H1 (cell line): ENCODE results near the gene U2AF1L4. TPM values are rescaled to one million over a fixed set of nuclear protein-coding genes. Genes with fewer than 3 reads are reported as not detected.

ENCODE experiments used
- CBX5 ChIP-seq: fragments of 300-800, 300-1000 bp; sonication (generic); IDR thresholded peaks from 2 replicates; pipeline ENCODE4 v1.7.1; 2016; ENCODE audit warnings: antibody characterized with exemption, low read length, low read depth
- CREB1 ChIP-seq: IDR thresholded peaks from 2 replicates; pipeline ENCODE4 v1.6.1; 2012; ENCODE audit warnings: inconsistent platforms
- KDM5A ChIP-seq: fragments of 200-600 bp; IDR thresholded peaks from 2 replicates; pipeline ENCODE4 v1.7.1; 2012; ENCODE audit warnings: mild to moderate bottlenecking, low read length, inconsistent platforms, mixed read lengths
- MAFK ChIP-seq: IDR thresholded peaks from 2 replicates; pipeline ENCODE4 v1.6.1; 2012; ENCODE audit warnings: low read depth, mild to moderate bottlenecking, improper control_type of control experiment, low read length
- RXRA ChIP-seq: IDR thresholded peaks from 2 replicates; pipeline ENCODE4 v1.6.1; 2011; ENCODE audit warnings: low read depth, mild to moderate bottlenecking, low read length, moderate library complexity; ENCODE audit not compliant: insufficient read depth
- SIN3A ChIP-seq, 2 experiments: IDR thresholded peaks in 1 of 2; conservative IDR thresholded peaks in 1 of 2; 2 replicates each; pipeline ENCODE4 v1.6.1; 2011 to 2012; ENCODE audit warnings: low read length in 2 of 2, improper control_type of control experiment in 1 of 2, low read depth in 1 of 2, mild to moderate bottlenecking in 1 of 2
- TAF7 ChIP-seq: optimal IDR thresholded peaks from 2 replicates; pipeline ENCODE3; 2011; ENCODE audit warnings: low read depth, mild to moderate bottlenecking, inconsistent platforms, low read length, moderate library complexity, borderline replicate concordance
- polyA plus RNA-seq, 7 experiments: library from polyadenylated mRNA; depleted of rRNA in 3 of 7; stranded (reverse) in 5 of 7; unstranded in 2 of 7; fragments of >200 nt in 5 of 7; fragments of 200-250 nt in 2 of 7; gene quantifications; 1 replicate in 5 of 7; 2 replicates in 1 of 7; 4 replicates in 1 of 7; pipeline versions ENCODE4 v1.2.1 to v1.2.3, GENCODE V29; 2011 to 2013; ENCODE audit warnings: missing spikeins in 2 of 7, mixed read lengths in 2 of 7
- total RNA-seq: library from RNA; stranded (reverse); fragmentation: NEBNext Ultra II Directional; extraction: Animal tissue kit (Norgen Biotek cat#: 25700); gene quantifications from 2 replicates; pipeline ENCODE4 v1.2.1, GENCODE V29; 2021
- TF ChIP-seq, protein P1 (sequence below), 3 experiments: IDR thresholded peaks; 1 replicate in 2 of 3; 2 replicates in 1 of 3; pipeline versions ENCODE4 v1.5.1 to v1.6.1; 2011; ENCODE audit warnings: low read length in 3 of 3, mild to moderate bottlenecking in 3 of 3, inconsistent platforms in 2 of 3, low read depth in 1 of 3, moderate library complexity in 1 of 3; ENCODE audit not compliant: insufficient read depth in 1 of 3; ENCODE audit errors: control extremely low read depth in 1 of 3

U2AF1L4 gene
- total and polyA plus RNA-seq, 2 of the 8 experiments (the other 6 are each of a cell fraction or from before 2014, with no cell fraction given) = 15.1 to 32.7 TPM

DNA sequence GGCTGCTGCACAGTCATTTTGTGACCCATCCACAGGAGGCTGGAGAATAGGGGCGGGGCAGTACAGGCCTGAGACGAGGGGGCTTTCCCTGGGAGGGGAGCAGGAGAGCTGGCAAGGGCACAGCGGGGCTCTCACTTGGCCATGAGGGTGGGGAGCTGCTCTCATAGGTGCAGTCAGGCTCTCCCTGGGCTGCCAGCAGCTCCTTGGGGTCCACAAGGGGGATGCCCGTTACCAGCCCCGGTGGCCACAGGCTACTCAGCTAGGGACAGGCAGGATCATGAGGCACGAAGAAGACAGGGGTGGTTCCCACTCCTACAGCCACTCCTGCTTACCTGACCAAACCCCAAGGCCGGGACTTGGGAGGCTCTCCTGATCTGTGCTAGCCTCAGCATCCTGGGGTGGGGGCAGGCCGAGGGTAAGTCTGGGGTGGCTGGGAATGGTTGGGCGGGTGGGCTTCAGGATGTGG lies 46.6 kb upstream of the U2AF1L4 start (continued):
- TF ChIP-seq SIN3A (conservative IDR thresholded peaks at IDR 0.05 in 1 of 2, IDR thresholded peaks at IDR 0.05 in 1 of 2; ENCODE audit: low read depth in 1 of 2, low read length in 2 of 2) (no peak), CREB1 (no peak), KDM5A (no peak), RXRA (no peak), TAF7 (no peak), MAFK (no peak), CBX5 (no peak)
- TF ChIP-seq, protein P1, sequence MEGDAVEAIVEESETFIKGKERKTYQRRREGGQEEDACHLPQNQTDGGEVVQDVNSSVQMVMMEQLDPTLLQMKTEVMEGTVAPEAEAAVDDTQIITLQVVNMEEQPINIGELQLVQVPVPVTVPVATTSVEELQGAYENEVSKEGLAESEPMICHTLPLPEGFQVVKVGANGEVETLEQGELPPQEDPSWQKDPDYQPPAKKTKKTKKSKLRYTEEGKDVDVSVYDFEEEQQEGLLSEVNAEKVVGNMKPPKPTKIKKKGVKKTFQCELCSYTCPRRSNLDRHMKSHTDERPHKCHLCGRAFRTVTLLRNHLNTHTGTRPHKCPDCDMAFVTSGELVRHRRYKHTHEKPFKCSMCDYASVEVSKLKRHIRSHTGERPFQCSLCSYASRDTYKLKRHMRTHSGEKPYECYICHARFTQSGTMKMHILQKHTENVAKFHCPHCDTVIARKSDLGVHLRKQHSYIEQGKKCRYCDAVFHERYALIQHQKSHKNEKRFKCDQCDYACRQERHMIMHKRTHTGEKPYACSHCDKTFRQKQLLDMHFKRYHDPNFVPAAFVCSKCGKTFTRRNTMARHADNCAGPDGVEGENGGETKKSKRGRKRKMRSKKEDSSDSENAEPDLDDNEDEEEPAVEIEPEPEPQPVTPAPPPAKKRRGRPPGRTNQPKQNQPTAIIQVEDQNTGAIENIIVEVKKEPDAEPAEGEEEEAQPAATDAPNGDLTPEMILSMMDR (IDR thresholded peaks at IDR 0.05; ENCODE audit: control extremely low read depth in 1 of 3, insufficient read depth in 1 of 3, low read depth in 1 of 3, low read length in 3 of 3) = no peak
- TF ChIP-seq, all 59 proteins: peak for 0
